Breast epithelium (tissue), 3 donors: ENCODE data around the gene TTC4.

Source experiments
- CTCF ChIP-seq, 3 donors: fragments of 450-650 bp; IDR thresholded peaks; one replicate each; pipeline ENCODE4 v1.5.1; 2016 to 2017; ENCODE audit warnings: antibody characterized with exemption in 3 of 3, mild to moderate bottlenecking in 3 of 3, moderate library complexity in 3 of 3
- POLR2A ChIP-seq: fragments of 450-650 bp; IDR thresholded peaks from one replicate; pipeline ENCODE4 v1.6.1; 2016; ENCODE audit warnings: antibody characterized with exemption, mild to moderate bottlenecking, moderate library complexity
- POLR2AphosphoS5 ChIP-seq, 3 donors: sonication (generic); formaldehyde crosslinking; IDR thresholded peaks; one replicate each; pipeline ENCODE4 v1.6.1; 2017; ENCODE audit warnings: antibody characterized with exemption in 3 of 3

- TF ChIP-seq CTCF (IDR thresholded peaks at IDR 0.05) (no peak), POLR2A (no peak), POLR2AphosphoS5 (IDR thresholded peaks at IDR 0.05) (no peak)
These were observed 15.6 kb upstream of the TTC4 start for GRCh38 chr1:54699936-54700525.
